Neural cell (in vitro differentiated cells): ENCODE data around the gene HSP90AA1. TPM values are rescaled to one million over a fixed set of nuclear protein-coding genes. Genes with fewer than 3 reads are reported as not detected.

Source experiments
- H2AFZ ChIP-seq: fragments of 200-600, 300-800 bp; sonication (generic), shearing (Covaris generic); 2 replicates; pipeline ENCODE4 v1.6.0; 2014; ENCODE audit warnings: low read depth, mild to moderate bottlenecking, antibody characterized with exemption, low read length, moderate library complexity
- H3F3A ChIP-seq: fragments of 200-600 bp; shearing (Covaris generic); 2 replicates; pipeline ENCODE4 v1.6.1; 2016; ENCODE audit warnings: mild to moderate bottlenecking, moderate library complexity, mixed read lengths, antibody characterized with exemption, low read length; ENCODE audit not compliant: insufficient read depth, poor library complexity, severe bottlenecking
- H3K27ac ChIP-seq: fragments of 200-600, 300-800 bp; sonication (generic), shearing (Covaris generic); 2 replicates; pipeline ENCODE4 v1.5.1; 2014; ENCODE audit warnings: mild to moderate bottlenecking, low read length, moderate library complexity
- H3K27me3 ChIP-seq: fragments of 300-800, 200-600 bp; sonication (generic), shearing (Covaris generic); 2 replicates; pipeline ENCODE4 v1.6.0; 2014; ENCODE audit warnings: mild to moderate bottlenecking, low read depth, low read length, moderate library complexity; ENCODE audit not compliant: insufficient read depth
- H3K36me3 ChIP-seq: fragments of 300-800, 200-600 bp; sonication (generic), shearing (Covaris generic); 2 replicates; pipeline ENCODE4 v1.5.1; 2014; ENCODE audit warnings: mild to moderate bottlenecking, antibody characterized with exemption, low read length, moderate library complexity; ENCODE audit not compliant: insufficient read depth
- H3K4me2 ChIP-seq: fragments of 300-800, 200-600 bp; sonication (generic), shearing (Covaris generic); 2 replicates; pipeline ENCODE4 v1.6.0; 2014; ENCODE audit warnings: mild to moderate bottlenecking, low read length
- H3K4me3 ChIP-seq: fragments of 300-800, 200-600 bp; sonication (generic), shearing (Covaris generic); 2 replicates; pipeline ENCODE4 v1.5.1; 2014; ENCODE audit warnings: mild to moderate bottlenecking, low read length, moderate library complexity
- H3K79me2 ChIP-seq: fragments of 200-600 bp; shearing (Covaris generic); replicated peaks from 2 replicates; pipeline ENCODE4 v1.6.0; 2014; ENCODE audit warnings: mild to moderate bottlenecking, low read length, moderate library complexity; ENCODE audit not compliant: insufficient read depth
- H3K9ac ChIP-seq: fragments of 300-800, 200-600 bp; sonication (generic), shearing (Covaris generic); 2 replicates; pipeline ENCODE4 v1.6.1; 2016; ENCODE audit warnings: mild to moderate bottlenecking, low read length, mixed read lengths
- H3K9me2 ChIP-seq: fragments of 200-600 bp; shearing (Covaris generic); 2 replicates; pipeline ENCODE4 v1.6.1; 2016; ENCODE audit warnings: mild to moderate bottlenecking, low read length, mixed read lengths; ENCODE audit not compliant: insufficient read depth
- H3K9me3 ChIP-seq: fragments of 200-600, 300-800 bp; sonication (generic), shearing (Covaris generic); 2 replicates; pipeline ENCODE4 v1.6.1; 2016; ENCODE audit warnings: mild to moderate bottlenecking, mixed run types, low read length, moderate library complexity, mixed read lengths
- H4K20me1 ChIP-seq: fragments of 200-600 bp; shearing (Covaris generic); 2 replicates; pipeline ENCODE4 v1.6.1; 2016; ENCODE audit warnings: mild to moderate bottlenecking, mixed run types; ENCODE audit not compliant: insufficient read depth
- CTCF ChIP-seq: fragments of 450-650 bp; IDR thresholded peaks from 2 replicates; pipeline ENCODE4 v1.5.1; 2014; ENCODE audit warnings: antibody characterized with exemption, mild to moderate bottlenecking, moderate library complexity; ENCODE audit not compliant: poor library complexity, severe bottlenecking
- EP300 ChIP-seq: fragments of 450-650 bp; conservative IDR thresholded peaks from 2 replicates; pipeline ENCODE4 v1.6.1; 2014; ENCODE audit warnings: antibody characterized with exemption, mild to moderate bottlenecking, moderate library complexity; ENCODE audit not compliant: poor library complexity, severe bottlenecking
- EZH2 ChIP-seq: fragments of 200-600, 300-800 bp; shearing (Covaris generic), sonication (generic); IDR thresholded peaks from 2 replicates; pipeline ENCODE4 v1.6.1; 2014; ENCODE audit warnings: antibody characterized with exemption, low read length, borderline replicate concordance, mild to moderate bottlenecking; ENCODE audit not compliant: insufficient read depth, poor library complexity, severe bottlenecking
- MXI1 ChIP-seq: fragments of 450-650 bp; conservative IDR thresholded peaks from 2 replicates; pipeline ENCODE4 v1.6.1; 2014; ENCODE audit warnings: antibody characterized with exemption, mild to moderate bottlenecking; ENCODE audit not compliant: poor library complexity, severe bottlenecking
- POLR2AphosphoS5 ChIP-seq: IDR thresholded peaks from 2 replicates; pipeline ENCODE4 v1.6.1; 2012
- RAD21 ChIP-seq: fragments of 450-650 bp; conservative IDR thresholded peaks from 2 replicates; pipeline ENCODE4 v1.6.1; 2014; ENCODE audit warnings: antibody characterized with exemption, mild to moderate bottlenecking, moderate library complexity
- REST ChIP-seq: IDR thresholded peaks from 2 replicates; pipeline ENCODE4 v1.6.1; 2012; ENCODE audit warnings: borderline replicate concordance
- SMC3 ChIP-seq: fragments of 450-650 bp; conservative IDR thresholded peaks from 2 replicates; pipeline ENCODE4 v1.6.1; 2014; ENCODE audit warnings: antibody characterized with exemption, mild to moderate bottlenecking, moderate library complexity; ENCODE audit not compliant: poor library complexity
- TAF1 ChIP-seq: IDR thresholded peaks from 2 replicates; pipeline ENCODE4 v1.6.1; 2012; ENCODE audit warnings: low read depth
- polyA plus RNA-seq: library from polyadenylated mRNA; depleted of rRNA; stranded (reverse); fragments of >200 nt; gene quantifications from 2 replicates; pipeline ENCODE4 v1.2.3, GENCODE V29; 2014

The HSP90AA1 gene
- polyA plus RNA-seq, 1 donor from 2014 or later: 206 TPM

- Histone ChIP-seq H3K4me3 (peak overlapping the region; percentile 9), H3K9me3 (no peaks in the 10 kb centered on the region), H3F3A (no peaks in the 10 kb centered on the region), H4K20me1 (no peaks in the 10 kb centered on the region), H3K36me3 (no peaks in the 10 kb centered on the region), H3K9ac (peak overlapping the region; percentile 6), H3K9me2 (no peaks in the 10 kb centered on the region), H3K27ac (peak overlapping the region; percentile 6), H3K4me2 (peak overlapping the region; percentile 15), H3K27me3 (no peaks in the 10 kb centered on the region), H2AFZ (no peak overlapping the region), H3K79me2 (no peaks in the 10 kb centered on the region)
- TF ChIP-seq SMC3 (peak; percentile 79), RAD21 (peak; percentile 82), CTCF (peak; percentile 85), POLR2AphosphoS5 (no peak)
Observed at GRCh38 chr14:102096569-102097188, 9.8 kb upstream of the HSP90AA1 start.

- TF ChIP-seq EZH2 (no peak), POLR2AphosphoS5 (no peak), SMC3 (no peak), REST (no peak), TAF1 (no peak), EP300 (no peak), MXI1 (no peak), CTCF (no peak), RAD21 (no peak)
- no peaks in the 10 kb centered on the region for H3F3A ChIP-seq
- no peak overlapping the region for H2AFZ ChIP-seq
- no peaks in the 10 kb centered on the region for H3K27me3 ChIP-seq
- H3K4me3 ChIP-seq: peak overlapping the region; percentile 9
- peak overlapping the region; percentile 6 for H3K9ac ChIP-seq
- H3K79me2 ChIP-seq: no peaks in the 10 kb centered on the region
- no peaks in the 10 kb centered on the region for H3K36me3 ChIP-seq
- no peaks in the 10 kb centered on the region for H4K20me1 ChIP-seq
- peak overlapping the region; percentile 15 for H3K4me2 ChIP-seq
- no peaks in the 10 kb centered on the region for H3K9me2 ChIP-seq
- no peaks in the 10 kb centered on the region for H3K9me3 ChIP-seq
- H3K27ac ChIP-seq: peak overlapping the region; percentile 6
Observed at GRCh38 chr14:102095871-102096568, 9.2 kb upstream of the HSP90AA1 start.
